Measurements from ENCODE around the gene CFAP20DC. TPM values are rescaled to one million over a fixed set of nuclear protein-coding genes. Genes with fewer than 3 reads are reported as not detected.
A peak's percentile ranks its signal among the peaks of the same experiment; 100 is the strongest.

The CFAP20DC gene
- total and polyA plus RNA-seq, 11 donors: 0.07 to 0.27 (median 0.11) TPM; not detected in 5

DNA sequence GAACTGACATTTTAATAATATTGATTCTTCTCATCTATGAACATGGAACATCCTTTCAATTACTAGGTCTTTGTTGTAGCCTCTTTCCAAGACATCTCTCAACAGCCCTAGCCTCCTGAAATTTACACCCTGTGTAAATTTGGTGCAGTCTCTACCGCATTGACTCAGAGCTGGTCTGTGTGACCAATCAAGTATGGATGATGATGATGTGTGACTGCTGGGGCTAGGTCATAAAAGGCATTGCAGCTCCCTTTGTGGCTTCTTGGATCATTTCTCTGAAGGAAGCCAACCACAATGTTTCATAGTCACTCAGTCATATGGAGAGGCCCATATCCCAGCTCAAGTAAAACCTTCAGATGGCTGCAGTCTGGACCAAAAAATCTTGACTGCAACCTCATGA lies 321.1 kb downstream of the CFAP20DC start:
- no peak for ATAC-seq
- no peaks in the 10 kb centered on the region for H3K9me3 ChIP-seq
- 38 to 100% (median 97%) methylated on average over 1 of the region's 1 CpG for WGBS, 4 donors

DNA sequence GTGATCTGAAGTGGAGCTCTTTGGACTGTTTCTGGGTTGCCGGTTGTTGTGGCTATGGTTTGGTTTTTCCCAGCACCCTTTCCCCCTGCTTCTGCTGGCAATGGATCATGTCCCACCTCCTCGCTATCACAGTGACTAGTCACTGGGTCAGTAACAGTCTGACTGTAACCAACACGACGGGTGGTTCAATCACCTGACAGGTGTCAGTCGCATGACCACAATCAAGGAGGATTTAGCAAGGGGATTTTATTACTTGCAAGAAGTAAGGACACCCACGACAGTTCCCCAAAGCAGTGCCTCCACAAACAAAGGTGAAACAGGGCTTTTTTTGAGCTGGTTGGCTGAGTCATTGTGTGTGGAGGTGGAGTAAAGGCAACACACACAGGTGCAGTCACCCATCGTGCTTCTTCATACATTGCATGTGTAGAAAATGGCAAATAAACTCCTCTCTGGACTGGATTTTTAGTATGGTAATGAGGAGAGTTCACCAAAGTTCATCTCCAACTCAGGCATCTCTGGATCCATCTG lies 324.4 kb downstream of the CFAP20DC start:
- 61 to 79% (median 75%) methylated on average over 6 to 7 of the region's 7 CpGs for WGBS, 4 donors
- Histone ChIP-seq H3K27ac (no peak overlapping the region), H3K27me3 (peaks cover 0 to 4% (median 0%) of the 10 kb centered on the region in 9 donors), H3K4me3 (no peak overlapping the region), H3K9me3 (no peaks in the 10 kb centered on the region), H3K36me3 (no peaks in the 10 kb centered on the region), H3K4me1 (no peaks in the 10 kb centered on the region)
- no peak for TF ChIP-seq POLR2A (IDR thresholded peaks at IDR 0.05)
- TF ChIP-seq, protein P1, sequence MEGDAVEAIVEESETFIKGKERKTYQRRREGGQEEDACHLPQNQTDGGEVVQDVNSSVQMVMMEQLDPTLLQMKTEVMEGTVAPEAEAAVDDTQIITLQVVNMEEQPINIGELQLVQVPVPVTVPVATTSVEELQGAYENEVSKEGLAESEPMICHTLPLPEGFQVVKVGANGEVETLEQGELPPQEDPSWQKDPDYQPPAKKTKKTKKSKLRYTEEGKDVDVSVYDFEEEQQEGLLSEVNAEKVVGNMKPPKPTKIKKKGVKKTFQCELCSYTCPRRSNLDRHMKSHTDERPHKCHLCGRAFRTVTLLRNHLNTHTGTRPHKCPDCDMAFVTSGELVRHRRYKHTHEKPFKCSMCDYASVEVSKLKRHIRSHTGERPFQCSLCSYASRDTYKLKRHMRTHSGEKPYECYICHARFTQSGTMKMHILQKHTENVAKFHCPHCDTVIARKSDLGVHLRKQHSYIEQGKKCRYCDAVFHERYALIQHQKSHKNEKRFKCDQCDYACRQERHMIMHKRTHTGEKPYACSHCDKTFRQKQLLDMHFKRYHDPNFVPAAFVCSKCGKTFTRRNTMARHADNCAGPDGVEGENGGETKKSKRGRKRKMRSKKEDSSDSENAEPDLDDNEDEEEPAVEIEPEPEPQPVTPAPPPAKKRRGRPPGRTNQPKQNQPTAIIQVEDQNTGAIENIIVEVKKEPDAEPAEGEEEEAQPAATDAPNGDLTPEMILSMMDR (IDR thresholded peaks at IDR 0.05): no peak
- intact Hi-C loops (cut with DNase I): no loop called here
- no peak for ATAC-seq
- no peak for DNase-seq

More for the DNA sequence above, 321.1 kb downstream of the CFAP20DC start:
- DNase-seq: no peak
- H3K36me3 ChIP-seq: no peaks in the 10 kb centered on the region
- no peak overlapping the region for H3K27ac ChIP-seq
- no peak overlapping the region for H3K4me3 ChIP-seq
- no peak for TF ChIP-seq POLR2A (IDR thresholded peaks at IDR 0.05)
- TF ChIP-seq, protein P1 (IDR thresholded peaks at IDR 0.05): no peak
- H3K27me3 ChIP-seq: peaks cover 0 to 4% (median 0%) of the 10 kb centered on the region in 9 donors
- H3K4me1 ChIP-seq: no peaks in the 10 kb centered on the region
- intact Hi-C loops (cut with DNase I): no loop called here

DNA sequence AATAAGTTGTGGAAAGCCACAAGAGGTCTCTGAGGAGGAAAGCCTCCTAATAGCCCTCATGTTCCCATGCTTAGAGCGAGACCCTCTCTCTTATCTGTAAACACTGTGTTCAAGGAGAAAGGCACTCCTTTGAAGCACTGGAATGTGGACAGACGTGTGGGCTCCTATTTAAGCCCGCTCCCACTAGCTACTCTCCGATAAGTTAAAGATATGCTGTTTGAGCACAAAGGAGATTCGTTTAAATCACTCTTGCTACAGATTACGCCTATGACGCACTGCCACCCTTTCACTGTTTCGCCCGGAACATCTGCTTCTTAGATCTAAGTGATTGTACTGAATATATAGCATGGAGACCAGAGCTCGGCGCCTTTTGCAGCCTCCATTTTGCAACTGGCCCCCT lies 325.5 kb downstream of the CFAP20DC start:
- Histone ChIP-seq H3K4me3 (peak overlapping the region in 1 of 12 donors; percentile 15), H3K27ac (no peak overlapping the region), H3K27me3 (peaks cover 0 to 4% (median 0%) of the 10 kb centered on the region in 9 donors), H3K36me3 (no peaks in the 10 kb centered on the region), H3K4me1 (no peaks in the 10 kb centered on the region), H3K9me3 (no peaks in the 10 kb centered on the region)
- TF ChIP-seq, protein P1 (IDR thresholded peaks at IDR 0.05): no peak
- no peak for TF ChIP-seq POLR2A (IDR thresholded peaks at IDR 0.05)
- ATAC-seq (no peak), DNase-seq (no peak)
- intact Hi-C loops (cut with DNase I): no loop called here
- 24 to 33% (median 26%) methylated on average over 11 of the region's 11 CpGs for WGBS, 4 donors

DNA sequence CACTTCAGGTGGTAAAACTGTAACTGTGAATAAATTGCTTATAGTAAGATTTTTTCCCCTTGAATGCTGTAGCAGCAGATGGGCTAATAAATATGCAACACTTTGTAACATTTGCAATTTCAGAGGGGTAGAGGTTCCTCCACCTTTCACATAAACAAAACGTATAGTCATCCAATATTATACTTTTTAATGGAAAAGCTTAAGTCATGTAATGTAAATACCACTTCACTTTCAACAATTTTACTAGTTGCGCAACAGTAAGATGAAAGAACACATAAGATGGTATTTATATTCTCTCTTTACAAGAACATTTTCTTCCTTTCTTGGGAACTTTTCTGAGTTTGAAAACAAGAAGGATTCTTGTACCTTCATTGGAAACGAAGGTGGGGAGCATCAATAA lies 326.7 kb downstream of the CFAP20DC start:
- H3K36me3 ChIP-seq: no peaks in the 10 kb centered on the region
- TF ChIP-seq, protein P1 (IDR thresholded peaks at IDR 0.05): no peak
- DNase-seq (no peak), ATAC-seq (no peak)
- intact Hi-C loops (cut with DNase I): no loop called here
- 75 to 87% (median 80%) methylated on average over 3 of the region's 3 CpGs for WGBS, 4 donors
- H3K4me1 ChIP-seq: no peaks in the 10 kb centered on the region
- no peak overlapping the region for H3K4me3 ChIP-seq
- no peaks in the 10 kb centered on the region for H3K9me3 ChIP-seq
- peaks cover 0 to 4% (median 0%) of the 10 kb centered on the region in 9 donors for H3K27me3 ChIP-seq
- no peak overlapping the region for H3K27ac ChIP-seq
